GM21717 (cell line): ENCODE measurements around the gene RGS19.

ENCODE experiments used
- ATAC-seq: cut with Tn5 transposase; IDR thresholded peaks from one replicate; pipeline ENCODE4 v1.9.1; 2021; ENCODE audit warnings: mild to moderate bottlenecking, moderate library complexity; ENCODE audit not compliant: unreplicated experiment

RGS19 gene

DNA sequence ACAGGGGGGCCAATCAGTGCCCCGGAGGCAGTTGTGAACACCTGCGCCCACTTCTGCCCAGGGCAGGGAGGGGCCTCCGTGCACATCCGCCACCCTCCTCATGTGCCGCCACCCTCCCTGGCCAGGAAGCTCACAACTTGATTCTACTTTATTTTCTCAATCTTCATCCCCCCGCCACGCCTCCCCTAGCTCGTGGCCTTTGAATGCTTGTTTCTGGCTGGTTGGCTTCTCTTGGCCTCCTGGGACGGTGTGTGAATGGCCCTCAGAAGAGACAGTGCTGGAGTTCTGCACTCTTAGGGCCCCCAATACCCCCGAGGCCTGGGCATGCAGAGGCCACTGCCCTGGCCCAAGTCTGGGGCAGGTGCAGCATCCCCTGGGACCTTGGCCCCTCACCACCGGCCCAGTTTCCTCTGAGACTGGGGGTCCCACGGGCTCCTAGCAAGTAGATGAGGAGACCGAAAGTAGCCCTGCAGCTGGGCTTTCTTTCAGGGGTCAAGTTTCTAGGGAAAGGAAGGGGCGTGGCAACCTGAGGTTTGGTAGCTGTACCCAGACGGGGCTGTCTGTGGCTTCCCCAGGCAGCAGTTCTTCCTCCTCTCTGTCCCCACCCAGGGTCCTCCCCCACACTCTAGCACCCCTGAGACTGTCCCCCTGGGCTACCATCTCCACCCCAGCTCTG is 1.3 kb downstream of the RGS19 start:
- ATAC-seq: no peak

DNA sequence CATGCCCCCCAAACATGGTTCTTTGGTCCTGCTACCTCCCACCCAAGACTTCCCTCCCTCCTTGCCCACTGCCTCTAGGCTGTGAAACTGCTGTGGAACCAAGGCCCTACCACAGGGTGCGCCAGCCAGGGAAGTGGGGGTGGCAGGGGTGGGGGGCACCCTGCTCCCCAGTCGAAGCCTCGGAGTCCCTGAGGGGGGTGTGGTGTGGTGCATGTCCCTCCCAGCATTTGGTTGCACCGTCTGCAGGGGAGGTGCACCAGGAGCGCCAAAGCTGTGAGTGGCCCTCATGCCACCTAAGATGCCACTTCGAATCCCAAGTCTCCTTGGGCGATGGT is 1.8 kb downstream of the RGS19 start:
- no peak for ATAC-seq

DNA sequence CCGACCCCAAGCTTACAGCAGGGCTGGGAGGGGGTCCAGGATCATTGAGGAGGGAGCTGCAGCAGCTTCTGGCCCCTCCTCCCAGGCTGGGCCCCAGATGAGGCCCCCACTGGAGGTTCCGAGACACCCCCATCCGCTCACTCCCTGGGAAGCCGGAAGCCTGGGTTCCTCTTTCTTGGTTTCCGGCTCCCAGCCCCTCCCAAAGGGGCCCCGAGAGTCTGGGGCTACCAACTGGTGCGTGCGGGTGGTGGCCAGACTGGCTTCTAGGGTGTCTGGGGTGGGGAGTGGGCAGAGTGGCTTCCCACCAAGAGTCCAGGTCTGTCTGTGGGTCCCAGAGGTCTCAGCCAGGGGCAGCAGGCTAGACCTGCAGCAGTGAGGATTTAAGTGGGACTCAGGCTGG is 2.2 kb downstream of the RGS19 start:
- no peak for ATAC-seq

DNA sequence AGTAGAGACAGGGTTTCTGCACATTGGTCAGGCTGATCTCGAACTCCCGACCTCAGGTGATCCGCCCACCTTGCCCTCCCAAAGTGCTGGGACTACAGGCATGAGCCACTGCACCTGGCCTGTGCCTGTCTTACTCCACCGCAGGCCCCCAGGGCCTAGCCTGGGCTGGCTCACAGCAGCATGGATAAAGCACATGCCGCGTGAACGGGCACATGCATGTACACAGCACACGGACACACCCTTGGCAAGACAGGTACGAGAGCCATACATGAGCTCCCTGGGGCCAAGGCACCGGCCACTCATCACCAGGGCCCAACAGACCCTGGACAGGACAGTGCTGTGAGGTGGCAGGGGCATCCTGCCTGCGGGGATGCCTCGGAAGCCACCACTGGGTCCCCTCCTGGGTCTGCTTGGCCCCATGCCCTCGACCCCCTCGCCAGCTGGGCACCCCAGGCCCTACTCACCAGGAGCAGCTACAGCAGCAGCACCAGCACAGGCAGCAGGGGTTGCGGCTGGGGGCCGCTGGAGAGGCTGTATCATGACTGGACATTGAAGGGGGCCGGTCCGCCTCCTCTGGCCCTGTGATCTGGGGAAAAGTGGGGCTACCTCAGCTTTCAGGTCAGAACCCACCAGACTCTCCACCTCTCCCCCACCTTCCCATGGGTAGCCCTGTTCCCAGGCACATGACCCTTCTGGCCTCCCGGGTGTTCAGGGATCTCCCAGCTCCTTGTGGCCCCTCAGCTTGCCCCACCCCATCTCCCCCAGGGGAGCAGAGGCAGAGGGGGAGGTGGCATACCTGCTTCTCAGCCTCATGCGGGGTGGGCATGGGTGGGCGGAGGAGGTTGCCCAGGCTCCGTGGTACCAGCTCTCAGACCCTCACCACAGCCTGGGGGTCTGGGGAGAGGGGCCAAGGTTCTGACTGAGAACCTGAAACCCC is 3.0 kb downstream of the RGS19 start:
- ATAC-seq: no peak

DNA sequence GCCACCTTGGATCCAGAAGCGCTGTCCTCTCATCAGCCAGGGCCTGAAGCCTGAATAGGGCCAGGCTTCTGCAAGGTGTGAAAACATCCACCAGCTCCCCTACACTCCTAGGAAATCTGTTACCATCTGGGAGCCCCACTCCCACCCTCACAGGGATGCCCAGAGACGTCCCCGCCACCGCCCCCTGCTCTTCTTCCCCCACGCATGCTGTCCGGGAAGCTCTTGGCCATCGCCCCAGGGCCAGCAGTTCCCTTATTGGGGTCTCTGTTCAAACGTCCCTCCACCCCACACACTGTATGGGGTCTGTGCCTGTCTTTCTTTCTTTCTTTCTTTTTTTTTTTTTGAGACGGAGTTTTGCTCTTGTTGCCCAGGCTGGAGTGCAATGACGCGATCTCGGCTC is 3.8 kb downstream of the RGS19 start:
- no peak for ATAC-seq

DNA sequence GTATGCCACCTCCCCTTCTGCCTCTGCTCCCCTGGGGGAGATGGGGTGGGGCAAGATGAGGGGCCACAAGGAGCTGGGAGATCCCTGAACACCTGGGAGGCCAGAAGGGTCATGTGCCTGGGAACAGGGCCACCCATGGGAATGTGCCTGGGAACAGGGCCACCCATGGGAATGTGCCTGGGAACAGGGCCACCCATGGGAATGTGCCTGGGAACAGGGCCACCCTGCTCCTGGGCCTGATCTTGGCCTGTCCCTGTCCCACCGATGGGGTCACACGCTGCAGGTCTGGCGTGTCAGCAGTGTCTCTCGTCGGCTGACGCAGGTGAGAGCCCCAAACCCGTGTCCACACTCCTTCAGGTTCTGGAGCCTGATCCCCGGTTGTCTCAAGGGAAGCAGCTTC is 4.4 kb downstream of the RGS19 start:
- ATAC-seq: no peak

DNA sequence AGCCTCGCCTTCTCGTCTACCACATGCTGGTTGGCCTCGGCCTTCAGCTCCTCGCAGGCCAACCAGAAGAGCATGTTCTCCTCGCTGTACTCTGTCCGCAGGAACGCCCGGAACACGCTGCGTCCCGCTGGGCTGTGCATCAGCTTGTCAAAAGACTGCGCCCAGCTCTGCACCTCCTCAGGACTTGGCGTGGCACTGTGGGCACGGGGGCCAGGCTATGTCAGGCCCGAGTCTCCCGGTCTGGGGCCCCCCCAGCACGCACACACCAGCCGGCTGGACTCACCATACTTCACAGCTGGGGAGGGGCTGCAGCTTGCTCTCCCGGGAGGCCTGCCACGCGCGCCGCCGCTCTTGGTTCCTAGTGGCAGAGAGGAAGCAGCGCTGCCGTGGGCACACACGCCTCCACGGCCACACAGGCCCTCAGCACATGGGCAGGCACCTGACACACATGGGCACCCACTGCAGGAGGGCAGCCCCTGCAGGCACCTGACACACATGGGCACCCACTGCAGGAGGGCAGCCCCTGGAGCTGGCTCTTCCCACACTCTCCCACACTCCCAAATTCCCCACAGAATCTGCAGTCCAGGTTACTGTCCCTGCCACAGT is 5.0 kb downstream of the RGS19 start:
- no peak for ATAC-seq

DNA sequence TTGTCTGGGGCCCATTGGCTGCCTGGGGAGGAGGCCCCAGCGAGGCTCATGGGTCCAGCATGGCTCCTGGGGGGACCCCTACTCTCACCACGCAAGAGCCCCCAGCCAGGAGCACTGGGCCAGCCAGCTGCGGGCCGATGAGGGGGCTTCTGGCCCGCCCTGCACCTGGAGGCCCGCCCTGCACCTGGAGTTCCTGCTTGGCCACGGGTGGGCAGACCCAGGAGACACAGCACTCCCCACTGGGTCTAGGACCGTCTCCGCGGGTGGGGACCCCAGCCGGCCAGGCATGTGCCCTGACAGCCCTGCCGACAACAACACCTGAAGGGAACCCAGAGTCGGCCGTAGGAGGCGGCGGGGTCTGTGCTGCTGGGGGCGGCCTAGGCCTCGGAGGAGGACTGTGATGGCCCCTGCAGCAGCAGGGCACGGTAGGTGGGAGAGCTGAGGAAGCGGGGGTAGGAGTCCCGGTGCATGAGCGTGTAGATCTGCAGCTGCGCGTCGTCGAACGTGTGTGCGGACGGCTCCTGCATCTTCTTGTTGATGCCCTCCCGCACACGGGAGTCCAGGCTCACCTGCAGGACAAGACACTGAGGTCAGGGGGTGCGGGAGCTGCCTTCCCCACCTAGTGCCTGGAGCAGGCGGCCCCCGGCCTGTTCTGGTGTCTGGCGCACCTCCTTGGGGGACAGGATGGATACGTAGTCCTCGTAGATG is 5.7 kb downstream of the RGS19 start:
- ATAC-seq: no peak

DNA sequence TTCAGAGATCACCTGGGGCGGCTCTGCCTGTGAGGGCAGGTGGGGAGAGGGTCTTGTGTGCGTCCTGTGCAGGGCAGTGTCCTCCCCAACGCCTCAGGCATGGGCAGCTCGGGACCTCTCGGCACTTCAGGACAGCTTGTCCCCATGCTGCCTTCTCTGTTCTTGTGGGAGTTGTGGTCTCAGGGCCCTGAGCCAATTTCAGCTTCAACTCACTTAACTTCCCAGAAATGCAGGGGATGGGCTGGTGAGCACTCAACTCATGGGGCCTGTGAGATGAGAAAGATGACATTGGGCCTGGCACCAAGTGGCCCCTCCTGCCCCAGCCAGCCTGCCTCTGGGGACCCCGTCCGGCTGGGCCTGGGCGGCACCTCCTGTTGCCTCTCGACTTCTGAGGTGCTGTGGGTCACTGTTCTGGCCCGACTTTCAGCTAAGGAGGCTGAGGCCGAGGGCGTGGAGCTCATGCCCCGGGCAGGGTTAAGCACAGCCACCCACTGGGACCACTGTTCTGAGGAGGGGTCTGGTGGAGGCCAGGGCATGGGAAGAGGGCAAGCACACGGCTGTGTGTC is 6.7 kb downstream of the RGS19 start:
- no peak for ATAC-seq

DNA sequence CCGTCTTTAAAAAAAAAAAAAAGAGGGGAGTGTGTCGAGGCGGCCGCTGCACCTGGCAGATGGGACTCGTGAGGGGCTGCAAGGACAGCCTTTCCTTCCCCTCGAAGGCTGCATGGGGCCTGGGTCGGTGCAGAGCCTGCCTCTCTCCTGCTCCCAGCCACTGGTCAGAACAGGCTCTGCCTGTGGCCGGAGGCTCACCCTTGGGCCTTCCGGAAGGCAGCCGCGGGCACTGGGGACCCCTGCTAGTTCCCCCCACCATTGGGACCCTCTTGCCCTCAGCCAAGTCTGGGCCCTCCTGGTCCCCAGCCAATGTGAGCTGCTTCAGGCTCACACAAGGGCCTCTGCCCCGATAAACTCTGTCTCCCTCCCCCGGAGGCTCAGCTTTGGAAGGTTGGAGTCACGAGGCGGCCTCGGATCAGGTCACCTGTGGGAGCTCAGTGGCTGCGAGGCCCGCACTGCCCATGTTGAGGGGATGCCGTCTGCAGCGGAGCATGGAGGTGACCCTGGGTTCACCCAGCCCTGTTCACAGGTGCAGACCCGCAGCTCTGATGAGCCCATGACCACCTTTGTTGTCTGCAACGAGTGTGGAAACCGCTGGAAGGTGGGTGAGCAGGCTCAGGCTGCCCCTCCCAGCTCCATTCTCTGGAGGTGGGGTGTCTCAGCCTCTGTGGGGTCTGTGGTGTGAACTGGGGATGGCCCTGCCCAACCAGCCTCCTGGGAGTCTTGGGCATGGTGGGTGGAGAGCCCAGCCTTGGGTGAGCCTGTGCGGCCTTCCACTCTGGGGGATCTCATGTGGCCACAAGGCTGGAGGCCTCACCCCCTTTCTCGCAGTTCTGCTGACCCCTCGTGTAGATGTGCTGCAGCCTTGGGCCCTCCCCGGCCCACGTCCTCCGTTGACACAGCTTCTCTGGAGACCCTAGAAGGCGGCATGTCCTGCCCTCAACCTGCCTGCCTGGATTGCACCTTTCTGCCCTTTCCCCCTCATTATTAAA is 7.7 kb downstream of the RGS19 start:
- no peak for ATAC-seq

DNA sequence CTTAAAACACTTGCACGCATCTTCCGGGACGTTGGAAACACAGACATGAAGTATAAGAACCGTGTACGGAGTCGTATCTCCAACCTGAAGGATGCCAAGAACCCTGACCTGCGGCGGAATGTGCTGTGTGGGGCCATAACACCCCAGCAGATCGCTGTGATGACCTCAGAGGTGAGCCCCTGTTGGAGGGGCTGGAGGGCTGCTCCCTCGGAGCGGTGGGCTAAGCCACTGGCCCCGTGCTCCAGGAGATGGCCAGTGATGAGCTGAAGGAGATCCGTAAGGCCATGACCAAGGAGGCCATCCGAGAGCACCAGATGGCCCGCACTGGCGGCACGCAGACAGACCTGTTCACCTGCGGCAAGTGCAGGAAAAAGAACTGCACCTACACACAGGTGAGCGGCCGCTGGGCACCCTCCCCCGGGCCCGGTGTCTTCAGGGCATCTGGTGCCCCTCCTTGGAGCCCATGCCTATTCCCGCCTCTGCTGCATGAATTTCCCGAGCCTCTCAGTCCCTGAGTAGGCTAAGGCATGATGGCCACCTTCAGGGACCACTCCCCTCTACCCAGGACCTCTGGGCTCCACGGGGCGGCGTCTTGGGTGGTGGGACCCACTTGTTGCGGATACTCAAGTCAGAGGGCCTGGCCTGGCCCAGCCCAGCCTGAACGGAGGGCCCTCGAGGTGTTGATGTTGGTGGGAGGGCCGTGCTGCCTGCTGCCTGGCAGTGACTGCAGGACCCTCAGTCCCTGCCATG is 8.9 kb downstream of the RGS19 start:
- ATAC-seq: no peak

DNA sequence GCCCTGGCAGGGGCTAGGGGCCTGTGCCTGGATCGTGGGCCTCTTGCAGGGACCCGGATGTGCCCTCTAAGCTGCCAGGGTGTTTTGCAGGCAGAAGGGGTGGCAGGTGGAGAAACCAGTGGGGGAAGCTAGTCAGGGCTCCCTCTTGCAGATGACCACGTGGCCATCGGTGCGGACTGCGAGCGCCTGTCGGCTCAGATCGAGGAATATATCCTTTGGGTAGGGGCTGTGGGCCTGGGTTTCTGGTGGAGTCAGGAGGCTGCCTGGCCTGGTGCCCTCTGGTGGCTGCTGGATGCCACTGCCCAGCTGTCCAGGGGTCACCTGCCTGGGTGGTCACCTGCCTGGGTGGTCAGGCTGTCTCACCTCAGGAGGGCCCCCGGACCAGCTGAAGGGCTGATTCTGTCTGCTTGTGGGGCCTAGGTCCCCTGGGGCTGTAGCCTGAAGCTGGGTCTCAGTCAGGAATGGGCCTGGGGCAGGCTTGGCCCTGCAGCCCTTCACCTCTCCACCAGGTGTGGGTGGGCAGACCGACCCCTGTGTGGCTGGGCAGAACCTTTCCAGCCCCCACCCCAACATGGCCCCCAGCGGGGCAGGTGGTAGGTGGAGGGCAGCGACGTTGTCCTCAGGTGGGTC is 9.6 kb downstream of the RGS19 start:
- ATAC-seq: no peak

DNA sequence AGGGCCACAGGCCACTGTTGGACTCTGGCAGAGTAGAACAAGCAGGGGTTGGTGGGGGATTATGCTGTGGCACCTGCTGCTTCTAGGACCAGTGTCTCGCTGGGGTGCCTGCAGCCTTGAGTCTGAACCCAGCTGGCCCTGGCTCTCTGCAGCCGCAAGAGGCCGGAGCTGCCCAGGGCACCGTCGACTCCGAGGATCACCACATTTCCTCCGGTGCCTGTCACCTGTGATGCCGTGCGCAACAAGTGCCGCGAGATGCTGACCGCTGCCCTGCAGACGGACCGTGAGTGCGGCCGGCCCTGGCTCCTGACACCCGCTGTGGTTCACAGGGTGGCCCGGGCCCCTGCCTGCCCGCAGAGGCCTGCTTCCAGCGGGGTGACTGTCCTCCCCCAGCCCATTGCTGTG is 10.1 kb downstream of the RGS19 start:
- ATAC-seq: no peak

DNA sequence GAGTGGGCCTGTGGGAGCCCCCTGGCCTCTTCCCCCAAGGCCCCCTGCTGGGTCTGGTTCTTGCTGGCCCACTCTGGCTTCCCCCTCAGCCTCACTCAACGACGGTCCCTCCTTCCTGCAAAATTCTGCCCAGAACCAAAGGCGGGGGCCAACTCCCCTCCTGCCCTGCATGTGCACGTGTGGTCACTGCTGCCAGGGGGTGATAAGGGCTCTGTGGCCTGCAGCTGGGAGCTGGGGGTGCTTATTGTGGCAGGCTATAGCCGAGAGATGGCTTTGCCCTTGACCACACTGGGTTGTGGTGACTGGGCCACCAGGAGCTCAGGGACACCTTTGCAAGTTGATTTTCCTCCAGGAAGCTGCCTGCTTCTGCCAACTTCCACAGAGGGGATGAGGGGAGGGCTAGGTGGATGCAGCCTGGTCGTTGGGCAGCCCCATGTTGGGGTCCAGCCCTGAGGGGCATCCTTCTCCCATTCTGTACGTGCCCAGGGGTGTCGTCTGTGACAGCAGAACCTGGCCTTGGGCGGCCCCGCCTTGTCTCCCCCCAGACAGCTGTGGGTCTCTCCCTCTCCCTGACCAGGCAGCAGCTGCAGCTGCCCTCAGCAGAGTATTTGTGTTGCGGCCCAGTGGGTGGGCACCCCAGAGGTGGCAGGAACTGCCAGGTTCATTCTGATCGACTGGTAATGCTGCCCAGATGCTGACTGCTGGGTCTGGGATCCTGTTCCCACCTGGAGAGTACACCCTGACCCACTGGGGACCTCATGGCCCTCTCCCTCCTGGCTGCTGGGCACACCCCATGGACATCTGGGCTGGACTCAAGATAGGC is 10.7 kb downstream of the RGS19 start:
- ATAC-seq: no peak

DNA sequence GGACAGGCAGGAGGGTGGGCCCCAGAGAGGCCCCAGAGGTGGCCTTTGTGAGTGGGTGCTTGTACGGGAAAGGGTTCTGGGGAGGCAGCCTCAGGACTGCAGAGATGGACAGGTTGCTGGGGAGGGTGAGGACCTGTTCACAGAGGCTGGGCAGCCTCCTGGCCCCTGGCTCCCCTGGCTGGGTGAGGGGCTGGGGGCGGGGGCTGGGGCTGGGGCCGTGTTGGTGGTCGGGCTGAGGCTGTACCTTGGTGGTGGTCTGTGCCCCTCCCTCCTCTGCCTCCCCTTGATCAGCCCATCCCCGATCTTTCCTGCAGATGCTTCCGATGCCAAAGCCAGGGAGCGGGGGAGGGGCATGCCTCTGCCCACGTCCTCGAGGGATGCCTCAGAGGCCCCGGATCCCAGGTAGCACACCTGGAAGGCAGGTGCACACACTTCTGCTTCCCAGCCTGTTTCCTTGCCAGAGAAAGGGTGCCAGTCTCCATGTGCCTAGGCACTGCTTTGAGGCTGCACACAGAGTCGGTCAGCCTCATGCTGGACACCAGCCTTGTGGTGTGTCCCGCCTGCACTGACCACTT is 11.5 kb downstream of the RGS19 start:
- ATAC-seq: no peak

DNA sequence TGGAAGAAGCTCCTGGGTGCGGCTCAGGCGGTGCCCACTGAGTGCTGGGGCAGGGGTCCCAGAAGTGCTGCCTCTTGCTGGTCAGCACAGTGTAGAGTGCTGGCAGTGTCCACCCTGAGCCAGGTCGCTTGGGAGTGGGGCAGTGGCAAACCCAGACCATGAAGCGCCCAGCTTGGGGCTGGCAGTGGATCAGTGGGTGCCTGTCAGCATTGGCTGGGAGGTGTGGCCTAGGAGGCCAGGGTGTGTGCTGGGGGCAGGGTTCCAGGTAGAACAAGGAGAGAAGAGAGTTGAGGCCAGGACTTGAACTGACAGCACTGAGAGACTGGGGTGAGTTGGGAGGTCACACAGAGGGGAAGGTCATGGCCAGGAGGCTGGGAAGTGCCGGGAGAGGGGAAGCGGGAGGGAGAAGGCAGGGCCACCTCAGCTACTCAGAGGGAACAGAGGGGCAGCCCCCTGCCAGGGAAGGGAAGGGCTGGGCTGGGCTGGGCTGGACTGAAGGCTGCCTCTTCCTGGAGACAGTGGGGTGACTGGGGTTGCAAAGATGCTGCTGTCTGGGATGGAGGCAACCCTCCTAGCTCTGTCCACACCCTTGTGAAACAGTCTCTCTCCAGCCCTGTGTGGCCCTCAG is 12.2 kb downstream of the RGS19 start:
- ATAC-seq: no peak

DNA sequence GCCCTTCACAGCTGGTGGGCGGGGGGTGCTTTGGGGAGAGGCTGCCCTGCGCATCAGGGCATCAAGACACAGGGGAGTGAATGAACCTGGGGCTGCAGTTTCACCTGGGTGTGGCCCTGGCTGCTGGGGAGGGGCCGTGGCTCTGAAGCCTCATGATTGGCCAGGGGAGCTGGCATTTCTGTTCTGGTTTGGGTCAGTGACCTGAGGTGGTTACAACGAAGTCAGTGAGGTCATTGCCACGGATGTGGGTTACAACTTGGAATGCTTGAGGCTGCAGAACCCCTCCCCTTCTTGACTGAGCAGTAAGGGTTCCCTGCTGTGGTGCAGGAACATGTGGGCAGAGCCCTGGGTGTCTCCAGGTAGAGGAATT is 13.4 kb downstream of the RGS19 start:
- ATAC-seq: no peak
